ENCODE results near the gene GUCY1B1. TPM values are rescaled to one million over a fixed set of nuclear protein-coding genes. Genes with fewer than 3 reads are reported as not detected.

Gene GUCY1B1
- total RNA-seq, 1 experiment from 2014 or later = 0.50 TPM

- Histone ChIP-seq H2BK5ac (ENCODE audit: insufficient read length, low read length) (no peak overlapping the region), H3K23ac (ENCODE audit: insufficient read length, low read depth, low read length) (no peak overlapping the region), H3K4me1 (ENCODE audit: insufficient read depth, low read length) (no peaks in the 10 kb centered on the region), H4K20me1 (ENCODE audit: control insufficient read depth, insufficient read depth, insufficient read length) (no peaks in the 10 kb centered on the region), H4K8ac (replicated peaks; ENCODE audit: insufficient read length, low read depth, low read length) (no peak overlapping the region), H3K4ac (ENCODE audit: low read depth, low read length) (no peak overlapping the region), H4K5ac (ENCODE audit: insufficient read length, low read depth, low read length) (no peak overlapping the region), H3K9me3 (ENCODE audit: control insufficient read depth, low read depth, low read length) (no peaks in the 10 kb centered on the region), H2BK12ac (ENCODE audit: insufficient read length, low read depth, low read length) (no peak overlapping the region), H3T11ph (ENCODE audit: low read length) (no peak overlapping the region), H2AFZ (ENCODE audit: low read length) (no peak overlapping the region), H3K79me2 (ENCODE audit: insufficient read depth, low read length) (no peaks in the 10 kb centered on the region), H3K18ac (ENCODE audit: insufficient read length, low read depth, low read length) (no peak overlapping the region), H4K91ac (ENCODE audit: insufficient read length, low read depth, low read length) (no peak overlapping the region), H3K9ac (ENCODE audit: extremely low read depth, insufficient read length, low read length) (no peak overlapping the region), H3K4me2 (ENCODE audit: insufficient read depth, insufficient read length, low read length) (no peak overlapping the region), H2BK120ac (ENCODE audit: low read depth, low read length, poor library complexity, severe bottlenecking) (no peak overlapping the region), H2BK20ac (ENCODE audit: low read depth, low read length, poor library complexity, severe bottlenecking) (no peak overlapping the region), H3K27ac (ENCODE audit: insufficient read length, low read depth, low read length) (no peak overlapping the region), H3K14ac (ENCODE audit: insufficient read depth, low read length) (no peak overlapping the region), H3K27me3 (ENCODE audit: insufficient read depth, low read length) (no peaks in the 10 kb centered on the region), H3K23me2 (ENCODE audit: insufficient read length, low read depth, low read length, poor library complexity, severe bottlenecking) (no peaks in the 10 kb centered on the region), H3K56ac (ENCODE audit: insufficient read length, low read depth, low read length) (no peak overlapping the region), H3K79me1 (ENCODE audit: insufficient read depth, low read depth, low read length, poor library complexity, severe bottlenecking) (no peaks in the 10 kb centered on the region), H2BK15ac (ENCODE audit: low read depth, low read length) (no peak overlapping the region), H2AK5ac (ENCODE audit: insufficient read length, low read length) (no peak overlapping the region)
- Mint-ChIP-seq H3K4me1 (peaks cover 6 to 7% of the 10 kb centered on the region in 2 experiments), H3K4me3 (no peak overlapping the region), H3K9me3 (peaks cover 0 to 4% of the 10 kb centered on the region in 2 experiments; a peak in 2 of 5 replicates), H3K27me3 (ENCODE audit: low read depth) (no peaks in the 10 kb centered on the region), H3K27ac (no peak overlapping the region; a peak in 1 of 7 replicates), H3K36me3 (ENCODE audit: insufficient read depth in 1 of 3, low read depth in 3 of 3) (0 out of 7 replicates have a peak, but pooled peaks cover 0 to 2% (median 0%) of the 10 kb centered on the region in 3 experiments)
- DNase-seq = no peak
- WGBS (ENCODE audit: extremely low coverage, insufficient read length, low lambda C conversion rate) = no CpG with 5 or more reads among the region's 1 CpG
- TF ChIP-seq CTCF (conservative IDR thresholded peaks at IDR 0.05) = no peak
Observed at GRCh38 chr4:155837203-155837796, 78.5 kb downstream of the GUCY1B1 start.

Measured in H9 (cell line).